H1 (cell line): ENCODE data around the gene RIOK3. TPM values are rescaled to one million over a fixed set of nuclear protein-coding genes. Genes with fewer than 3 reads are reported as not detected.

Experiments
- BCL11A ChIP-seq, 2 experiments: IDR thresholded peaks; one replicate each; pipeline ENCODE4 v1.6.1; 2011; ENCODE audit warnings: low read depth in 2 of 2, low read length in 2 of 2, mild to moderate bottlenecking in 2 of 2
- CBX5 ChIP-seq: fragments of 300-800, 300-1000 bp; sonication (generic); IDR thresholded peaks from 2 replicates; pipeline ENCODE4 v1.7.1; 2016; ENCODE audit warnings: antibody characterized with exemption, low read length, low read depth
- CREB1 ChIP-seq: IDR thresholded peaks from 2 replicates; pipeline ENCODE4 v1.6.1; 2012; ENCODE audit warnings: inconsistent platforms
- NRF1 ChIP-seq: IDR thresholded peaks from 2 replicates; pipeline ENCODE4 v1.6.1; 2011; ENCODE audit warnings: mild to moderate bottlenecking, low read depth, low read length, improper control_type of control experiment
- RAD21 ChIP-seq, 2 experiments: IDR thresholded peaks in 1 of 2; conservative IDR thresholded peaks in 1 of 2; 2 replicates each; pipeline ENCODE4 v1.6.1; 2011; ENCODE audit warnings: low read depth in 2 of 2, low read length in 2 of 2, improper control_type of control experiment in 1 of 2, inconsistent platforms in 1 of 2, mild to moderate bottlenecking in 1 of 2, moderate library complexity in 1 of 2
- SAP30 ChIP-seq: fragments of 300-600 bp; sonication (generic); IDR thresholded peaks from 2 replicates; pipeline ENCODE4 v1.7.1; 2012; ENCODE audit warnings: low read length, moderate library complexity, mild to moderate bottlenecking, inconsistent platforms; ENCODE audit not compliant: insufficient read depth, insufficient replicate concordance
- SP2 ChIP-seq: IDR thresholded peaks from 2 replicates; pipeline ENCODE4 v1.6.1; 2012; ENCODE audit warnings: mild to moderate bottlenecking, low read length, inconsistent platforms
- SP4 ChIP-seq: IDR thresholded peaks from 2 replicates; pipeline ENCODE4 v1.6.1; 2012; ENCODE audit warnings: low read length, inconsistent platforms
- SRF ChIP-seq: IDR thresholded peaks from 2 replicates; pipeline ENCODE4 v1.6.1; 2011; ENCODE audit warnings: mild to moderate bottlenecking, low read depth, low read length, moderate library complexity
- polyA plus RNA-seq, 7 experiments: library from polyadenylated mRNA; depleted of rRNA in 3 of 7; stranded (reverse) in 5 of 7; unstranded in 2 of 7; fragments of >200 nt in 5 of 7; fragments of 200-250 nt in 2 of 7; gene quantifications; 1 replicate in 5 of 7; 2 replicates in 1 of 7; 4 replicates in 1 of 7; pipeline versions ENCODE4 v1.2.1 to v1.2.3, GENCODE V29; 2011 to 2013; ENCODE audit warnings: missing spikeins in 2 of 7, mixed read lengths in 2 of 7
- total RNA-seq: library from RNA; stranded (reverse); fragmentation: NEBNext Ultra II Directional; extraction: Animal tissue kit (Norgen Biotek cat#: 25700); gene quantifications from 2 replicates; pipeline ENCODE4 v1.2.1, GENCODE V29; 2021
- TF ChIP-seq, protein P1 (sequence below): fragments of 300-600 bp; sonication (generic); IDR thresholded peaks from 2 replicates; pipeline ENCODE4 v1.7.1; 2012; ENCODE audit warnings: low read length, moderate library complexity, mild to moderate bottlenecking, inconsistent platforms; ENCODE audit not compliant: insufficient replicate concordance

The RIOK3 gene
- total and polyA plus RNA-seq, 2 of the 8 experiments (the other 6 are each of a cell fraction or from before 2014, with no cell fraction given) = 7.5 to 24.3 TPM

GRCh38 chr18:23479829-23480505 is 26.9 kb downstream of the RIOK3 start (continued):
- TF ChIP-seq, protein P1, sequence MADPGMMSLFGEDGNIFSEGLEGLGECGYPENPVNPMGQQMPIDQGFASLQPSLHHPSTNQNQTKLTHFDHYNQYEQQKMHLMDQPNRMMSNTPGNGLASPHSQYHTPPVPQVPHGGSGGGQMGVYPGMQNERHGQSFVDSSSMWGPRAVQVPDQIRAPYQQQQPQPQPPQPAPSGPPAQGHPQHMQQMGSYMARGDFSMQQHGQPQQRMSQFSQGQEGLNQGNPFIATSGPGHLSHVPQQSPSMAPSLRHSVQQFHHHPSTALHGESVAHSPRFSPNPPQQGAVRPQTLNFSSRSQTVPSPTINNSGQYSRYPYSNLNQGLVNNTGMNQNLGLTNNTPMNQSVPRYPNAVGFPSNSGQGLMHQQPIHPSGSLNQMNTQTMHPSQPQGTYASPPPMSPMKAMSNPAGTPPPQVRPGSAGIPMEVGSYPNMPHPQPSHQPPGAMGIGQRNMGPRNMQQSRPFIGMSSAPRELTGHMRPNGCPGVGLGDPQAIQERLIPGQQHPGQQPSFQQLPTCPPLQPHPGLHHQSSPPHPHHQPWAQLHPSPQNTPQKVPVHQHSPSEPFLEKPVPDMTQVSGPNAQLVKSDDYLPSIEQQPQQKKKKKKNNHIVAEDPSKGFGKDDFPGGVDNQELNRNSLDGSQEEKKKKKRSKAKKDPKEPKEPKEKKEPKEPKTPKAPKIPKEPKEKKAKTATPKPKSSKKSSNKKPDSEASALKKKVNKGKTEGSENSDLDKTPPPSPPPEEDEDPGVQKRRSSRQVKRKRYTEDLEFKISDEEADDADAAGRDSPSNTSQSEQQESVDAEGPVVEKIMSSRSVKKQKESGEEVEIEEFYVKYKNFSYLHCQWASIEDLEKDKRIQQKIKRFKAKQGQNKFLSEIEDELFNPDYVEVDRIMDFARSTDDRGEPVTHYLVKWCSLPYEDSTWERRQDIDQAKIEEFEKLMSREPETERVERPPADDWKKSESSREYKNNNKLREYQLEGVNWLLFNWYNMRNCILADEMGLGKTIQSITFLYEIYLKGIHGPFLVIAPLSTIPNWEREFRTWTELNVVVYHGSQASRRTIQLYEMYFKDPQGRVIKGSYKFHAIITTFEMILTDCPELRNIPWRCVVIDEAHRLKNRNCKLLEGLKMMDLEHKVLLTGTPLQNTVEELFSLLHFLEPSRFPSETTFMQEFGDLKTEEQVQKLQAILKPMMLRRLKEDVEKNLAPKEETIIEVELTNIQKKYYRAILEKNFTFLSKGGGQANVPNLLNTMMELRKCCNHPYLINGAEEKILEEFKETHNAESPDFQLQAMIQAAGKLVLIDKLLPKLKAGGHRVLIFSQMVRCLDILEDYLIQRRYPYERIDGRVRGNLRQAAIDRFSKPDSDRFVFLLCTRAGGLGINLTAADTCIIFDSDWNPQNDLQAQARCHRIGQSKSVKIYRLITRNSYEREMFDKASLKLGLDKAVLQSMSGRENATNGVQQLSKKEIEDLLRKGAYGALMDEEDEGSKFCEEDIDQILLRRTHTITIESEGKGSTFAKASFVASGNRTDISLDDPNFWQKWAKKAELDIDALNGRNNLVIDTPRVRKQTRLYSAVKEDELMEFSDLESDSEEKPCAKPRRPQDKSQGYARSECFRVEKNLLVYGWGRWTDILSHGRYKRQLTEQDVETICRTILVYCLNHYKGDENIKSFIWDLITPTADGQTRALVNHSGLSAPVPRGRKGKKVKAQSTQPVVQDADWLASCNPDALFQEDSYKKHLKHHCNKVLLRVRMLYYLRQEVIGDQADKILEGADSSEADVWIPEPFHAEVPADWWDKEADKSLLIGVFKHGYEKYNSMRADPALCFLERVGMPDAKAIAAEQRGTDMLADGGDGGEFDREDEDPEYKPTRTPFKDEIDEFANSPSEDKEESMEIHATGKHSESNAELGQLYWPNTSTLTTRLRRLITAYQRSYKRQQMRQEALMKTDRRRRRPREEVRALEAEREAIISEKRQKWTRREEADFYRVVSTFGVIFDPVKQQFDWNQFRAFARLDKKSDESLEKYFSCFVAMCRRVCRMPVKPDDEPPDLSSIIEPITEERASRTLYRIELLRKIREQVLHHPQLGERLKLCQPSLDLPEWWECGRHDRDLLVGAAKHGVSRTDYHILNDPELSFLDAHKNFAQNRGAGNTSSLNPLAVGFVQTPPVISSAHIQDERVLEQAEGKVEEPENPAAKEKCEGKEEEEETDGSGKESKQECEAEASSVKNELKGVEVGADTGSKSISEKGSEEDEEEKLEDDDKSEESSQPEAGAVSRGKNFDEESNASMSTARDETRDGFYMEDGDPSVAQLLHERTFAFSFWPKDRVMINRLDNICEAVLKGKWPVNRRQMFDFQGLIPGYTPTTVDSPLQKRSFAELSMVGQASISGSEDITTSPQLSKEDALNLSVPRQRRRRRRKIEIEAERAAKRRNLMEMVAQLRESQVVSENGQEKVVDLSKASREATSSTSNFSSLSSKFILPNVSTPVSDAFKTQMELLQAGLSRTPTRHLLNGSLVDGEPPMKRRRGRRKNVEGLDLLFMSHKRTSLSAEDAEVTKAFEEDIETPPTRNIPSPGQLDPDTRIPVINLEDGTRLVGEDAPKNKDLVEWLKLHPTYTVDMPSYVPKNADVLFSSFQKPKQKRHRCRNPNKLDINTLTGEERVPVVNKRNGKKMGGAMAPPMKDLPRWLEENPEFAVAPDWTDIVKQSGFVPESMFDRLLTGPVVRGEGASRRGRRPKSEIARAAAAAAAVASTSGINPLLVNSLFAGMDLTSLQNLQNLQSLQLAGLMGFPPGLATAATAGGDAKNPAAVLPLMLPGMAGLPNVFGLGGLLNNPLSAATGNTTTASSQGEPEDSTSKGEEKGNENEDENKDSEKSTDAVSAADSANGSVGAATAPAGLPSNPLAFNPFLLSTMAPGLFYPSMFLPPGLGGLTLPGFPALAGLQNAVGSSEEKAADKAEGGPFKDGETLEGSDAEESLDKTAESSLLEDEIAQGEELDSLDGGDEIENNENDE = no peak
- TF ChIP-seq SAP30 (no peak), SP4 (no peak), NRF1 (no peak), BCL11A (IDR thresholded peaks at IDR 0.05; ENCODE audit: low read depth in 2 of 2, low read length in 2 of 2) (no peak), RAD21 (IDR thresholded peaks at IDR 0.05 in 1 of 2, conservative IDR thresholded peaks at IDR 0.05 in 1 of 2; ENCODE audit: low read depth in 2 of 2, low read length in 2 of 2) (no peak), CBX5 (no peak), SRF (no peak), CREB1 (no peak), SP2 (no peak)
